Calu3 (cell line): ENCODE measurements around the gene TIMM22. TPM values are rescaled to one million over a fixed set of nuclear protein-coding genes. Genes with fewer than 3 reads are reported as not detected.
"Not testable (repeated sequence)": the region's sequence is repeated elsewhere in the genome, so short reads cannot be mapped to it uniquely, and the experiment has no call there.

Experiments used
- BruUV-seq: library from RNA; stranded (reverse); fragments of 400-500 nt; replicated peaks from 2 replicates; lab custom pipeline; 2021; lab: Mats Ljungman, UMichigan
- CTCF ChIA-PET: fragments of 300-600 bp; sonication (Branson Sonifier 250); formaldehyde crosslinking; loops from one replicate; lab custom pipeline; 2022; ENCODE audit warnings: antibody characterized with exemption; lab: Charles Lee
- DNase-seq: peaks from one replicate; pipeline ENCODE4 v3.0.0; 2022
- H3K27ac Mint-ChIP-seq: one replicate; pipeline ENCODE4 v1.8.0; 2022; ENCODE audit warnings: mixed read lengths; ENCODE audit not compliant: unreplicated experiment
- H3K27me3 Mint-ChIP-seq: one replicate; pipeline ENCODE4 v1.8.0; 2022; ENCODE audit warnings: mixed read lengths; ENCODE audit not compliant: unreplicated experiment
- H3K36me3 Mint-ChIP-seq: one replicate; pipeline ENCODE4 v1.8.0; 2022; ENCODE audit warnings: mild to moderate bottlenecking, moderate library complexity, mixed read lengths; ENCODE audit not compliant: insufficient read depth, unreplicated experiment
- H3K4me1 Mint-ChIP-seq: one replicate; pipeline ENCODE4 v1.8.0; 2022; ENCODE audit warnings: mild to moderate bottlenecking, low read depth, mixed read lengths; ENCODE audit not compliant: unreplicated experiment
- H3K4me3 Mint-ChIP-seq: one replicate; pipeline ENCODE4 v1.8.0; 2022; ENCODE audit warnings: mild to moderate bottlenecking, low read depth, moderate library complexity, mixed read lengths; ENCODE audit not compliant: unreplicated experiment
- H3K9me3 Mint-ChIP-seq: one replicate; pipeline ENCODE4 v1.8.0; 2022; ENCODE audit warnings: low read depth, mixed read lengths; ENCODE audit not compliant: unreplicated experiment
- intact Hi-C: fragments of 100-400 bp; cut with micrococcal nuclease; formaldehyde crosslinking; loops from one replicate; pipeline ENCODE4 v1.10.0; 2022; ENCODE audit not compliant: unreplicated experiment
- total RNA-seq: library from RNA; stranded (reverse); gene quantifications from 2 replicates; pipeline ENCODE4 v1.2.3, GENCODE V29; 2022
- TF ChIP-seq, protein P1 (sequence below): fragments of 200-600 bp; IDR thresholded peaks from one replicate; pipeline ENCODE4 v1.8.0; 2022; ENCODE audit warnings: antibody characterized with exemption; ENCODE audit not compliant: unreplicated experiment

The TIMM22 gene
- total RNA-seq, 1 experiment from 2014 or later: 7.2 TPM

DNA sequence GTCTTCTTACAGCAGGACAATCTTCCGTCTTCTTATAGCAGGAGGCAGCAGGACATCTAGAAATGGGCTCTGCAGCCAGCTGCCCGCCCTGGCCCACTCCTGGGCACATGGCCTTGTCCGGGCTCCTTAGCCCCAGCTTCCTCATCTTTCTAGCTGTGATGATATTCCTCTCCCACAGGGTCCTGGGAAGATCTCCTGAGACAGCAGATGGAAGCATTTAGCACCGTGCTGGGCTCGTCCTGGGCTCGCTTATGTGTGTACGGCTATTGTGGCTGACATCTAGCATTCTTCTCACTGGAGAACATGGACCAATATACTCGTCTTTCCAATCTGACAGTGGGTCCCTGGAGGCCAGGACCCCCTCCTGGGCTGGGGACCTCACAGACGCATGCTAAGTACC, 48.5 kb downstream of the TIMM22 start:
- H3K27me3 Mint-ChIP-seq: no peaks in the 10 kb centered on the region
- H3K4me1 Mint-ChIP-seq: no peaks in the 10 kb centered on the region
- BruUV-seq: no TSS peak
- TF ChIP-seq, protein P1, sequence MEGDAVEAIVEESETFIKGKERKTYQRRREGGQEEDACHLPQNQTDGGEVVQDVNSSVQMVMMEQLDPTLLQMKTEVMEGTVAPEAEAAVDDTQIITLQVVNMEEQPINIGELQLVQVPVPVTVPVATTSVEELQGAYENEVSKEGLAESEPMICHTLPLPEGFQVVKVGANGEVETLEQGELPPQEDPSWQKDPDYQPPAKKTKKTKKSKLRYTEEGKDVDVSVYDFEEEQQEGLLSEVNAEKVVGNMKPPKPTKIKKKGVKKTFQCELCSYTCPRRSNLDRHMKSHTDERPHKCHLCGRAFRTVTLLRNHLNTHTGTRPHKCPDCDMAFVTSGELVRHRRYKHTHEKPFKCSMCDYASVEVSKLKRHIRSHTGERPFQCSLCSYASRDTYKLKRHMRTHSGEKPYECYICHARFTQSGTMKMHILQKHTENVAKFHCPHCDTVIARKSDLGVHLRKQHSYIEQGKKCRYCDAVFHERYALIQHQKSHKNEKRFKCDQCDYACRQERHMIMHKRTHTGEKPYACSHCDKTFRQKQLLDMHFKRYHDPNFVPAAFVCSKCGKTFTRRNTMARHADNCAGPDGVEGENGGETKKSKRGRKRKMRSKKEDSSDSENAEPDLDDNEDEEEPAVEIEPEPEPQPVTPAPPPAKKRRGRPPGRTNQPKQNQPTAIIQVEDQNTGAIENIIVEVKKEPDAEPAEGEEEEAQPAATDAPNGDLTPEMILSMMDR: no peak
- peaks cover 13% of the 10 kb centered on the region for H3K36me3 Mint-ChIP-seq
- intact Hi-C loops: no loop called here
- DNase-seq: no peak
- H3K4me3 Mint-ChIP-seq: no peak overlapping the region
- peaks cover 4% of the 10 kb centered on the region for H3K9me3 Mint-ChIP-seq
- CTCF ChIA-PET: no interaction called here
- H3K27ac Mint-ChIP-seq: no peak overlapping the region

DNA sequence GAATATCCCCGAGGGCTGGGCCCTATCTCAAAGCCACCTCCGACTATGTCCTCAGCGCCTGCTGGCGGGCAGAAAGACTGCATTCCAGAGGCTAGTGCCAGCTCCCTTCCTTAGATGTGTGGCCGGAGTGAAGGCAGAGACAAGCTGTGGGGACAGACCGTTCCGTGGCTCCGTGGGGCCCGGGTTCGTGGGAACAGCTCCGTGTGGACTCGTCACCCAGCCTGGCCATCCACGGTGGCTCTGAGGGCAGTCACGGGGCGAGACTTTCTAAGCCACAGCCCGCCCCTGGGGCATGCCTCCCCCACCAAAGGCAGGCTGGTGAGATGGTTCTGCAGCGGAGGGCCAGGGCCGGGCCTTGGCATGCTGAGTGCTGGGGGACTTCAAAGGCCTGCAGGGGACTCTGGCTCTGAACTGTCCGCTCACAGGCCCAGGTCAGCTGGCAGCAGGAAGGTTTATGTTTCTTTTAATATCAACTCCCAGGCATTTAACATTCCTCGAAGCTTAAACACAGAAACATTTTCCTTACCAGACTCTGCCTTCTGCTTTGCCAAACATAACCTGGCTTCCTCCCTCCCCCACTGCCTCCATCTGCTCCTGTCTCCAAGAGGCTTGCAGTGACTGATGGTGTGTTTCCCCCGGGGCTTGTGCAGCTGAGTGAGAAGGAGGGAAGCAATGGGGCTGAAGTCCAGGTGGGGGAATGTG, 50.4 kb downstream of the TIMM22 start:
- CTCF ChIA-PET: interaction anchor here (0.8 kb wide), 1 partner anchor 9 kb away, joined by 3 read pairs; no protein-coding TSS in a partner anchor
- DNase-seq: no peak
- Mint-ChIP-seq H3K36me3 (peaks cover 13% of the 10 kb centered on the region), H3K4me1 (no peaks in the 10 kb centered on the region), H3K9me3 (peaks cover 3% of the 10 kb centered on the region), H3K4me3 (no peak overlapping the region), H3K27ac (no peak overlapping the region), H3K27me3 (no peaks in the 10 kb centered on the region)
- intact Hi-C loops: no loop called here
- TF ChIP-seq, protein P1: no peak
- no TSS peak for BruUV-seq

DNA sequence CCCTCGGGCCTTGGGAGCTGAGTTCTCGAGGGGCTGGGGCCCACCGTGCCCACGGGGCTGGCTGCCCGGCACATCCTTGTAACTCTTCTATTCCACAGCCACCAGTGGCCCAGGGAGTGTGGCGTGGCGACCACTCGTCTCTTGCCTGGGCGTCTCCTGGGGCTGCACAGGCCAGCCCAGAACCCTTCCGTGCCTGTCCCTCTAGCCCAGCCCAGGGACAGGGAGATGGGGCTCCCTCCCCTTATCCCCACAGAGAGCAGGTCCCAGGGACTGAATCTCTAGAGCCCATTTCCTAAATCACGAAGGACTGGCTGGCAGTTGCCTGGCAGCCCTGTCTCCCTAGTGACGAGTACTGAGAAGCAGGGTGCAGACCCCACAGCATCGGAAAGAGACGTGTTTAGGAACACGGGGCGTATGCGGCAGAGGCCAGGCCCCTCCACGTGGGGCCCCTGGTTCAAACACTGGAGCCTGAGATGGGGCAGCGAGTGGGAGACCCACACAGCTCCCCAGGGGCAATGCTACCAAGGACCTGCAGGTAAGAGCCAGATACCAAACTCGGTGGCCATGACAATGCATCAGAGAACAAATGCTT, 51.0 kb downstream of the TIMM22 start:
- intact Hi-C loops: no loop called here
- DNase-seq: no peak
- peaks cover 13% of the 10 kb centered on the region for H3K36me3 Mint-ChIP-seq
- no peak overlapping the region for H3K4me3 Mint-ChIP-seq
- no peaks in the 10 kb centered on the region for H3K27me3 Mint-ChIP-seq
- no TSS peak for BruUV-seq
- no peaks in the 10 kb centered on the region for H3K9me3 Mint-ChIP-seq
- TF ChIP-seq, protein P1: no peak
- CTCF ChIA-PET: interaction anchor here (0.8 kb wide), 1 partner anchor 9 kb away, joined by 3 read pairs; no protein-coding TSS in a partner anchor
- H3K27ac Mint-ChIP-seq: no peak overlapping the region
- H3K4me1 Mint-ChIP-seq: no peaks in the 10 kb centered on the region

DNA sequence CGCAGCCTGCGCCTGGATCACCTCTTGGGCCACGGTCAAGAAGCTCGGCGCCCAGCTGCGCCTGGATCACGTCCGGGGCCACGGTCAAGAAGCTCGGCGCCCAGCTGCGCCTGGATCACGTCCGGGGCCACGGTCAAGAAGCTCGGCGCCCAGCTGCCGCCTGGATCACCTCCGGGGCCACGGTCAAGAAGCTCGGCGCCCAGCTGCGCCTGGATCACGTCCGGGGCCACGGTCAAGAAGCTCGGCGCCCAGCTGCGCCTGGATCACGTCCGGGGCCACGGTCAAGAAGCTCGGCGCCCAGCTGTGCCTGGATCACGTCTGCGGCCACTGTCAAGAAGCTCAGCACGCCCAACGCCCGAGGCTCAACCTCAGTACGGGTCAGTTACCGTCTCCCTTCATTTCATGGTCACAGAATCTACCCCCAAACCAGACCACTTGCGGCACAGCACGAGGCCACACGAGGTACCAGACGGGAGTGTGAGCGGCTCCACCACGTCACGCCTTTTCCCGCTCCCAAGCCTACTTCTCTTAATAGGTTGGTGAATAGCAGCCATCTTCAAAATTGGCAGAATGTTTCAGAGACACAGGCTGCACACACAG, 51.7 kb downstream of the TIMM22 start:
- DNase-seq, H3K4me1 Mint-ChIP-seq, H3K4me3 Mint-ChIP-seq, H3K27me3 Mint-ChIP-seq, H3K9me3 Mint-ChIP-seq, BruUV-seq, H3K27ac Mint-ChIP-seq, intact Hi-C loops: not testable (repeated sequence)
- H3K36me3 Mint-ChIP-seq: peaks cover 17% of the 10 kb centered on the region
- CTCF ChIA-PET: interaction anchor here (0.7 to 0.8 kb wide), 2 partner anchors 8 to 1724 kb away, joined by 3 to 8 read pairs; no protein-coding TSS in a partner anchor
